Measurements from ENCODE around the gene RAPGEF6.

RAPGEF6 gene

DNA sequence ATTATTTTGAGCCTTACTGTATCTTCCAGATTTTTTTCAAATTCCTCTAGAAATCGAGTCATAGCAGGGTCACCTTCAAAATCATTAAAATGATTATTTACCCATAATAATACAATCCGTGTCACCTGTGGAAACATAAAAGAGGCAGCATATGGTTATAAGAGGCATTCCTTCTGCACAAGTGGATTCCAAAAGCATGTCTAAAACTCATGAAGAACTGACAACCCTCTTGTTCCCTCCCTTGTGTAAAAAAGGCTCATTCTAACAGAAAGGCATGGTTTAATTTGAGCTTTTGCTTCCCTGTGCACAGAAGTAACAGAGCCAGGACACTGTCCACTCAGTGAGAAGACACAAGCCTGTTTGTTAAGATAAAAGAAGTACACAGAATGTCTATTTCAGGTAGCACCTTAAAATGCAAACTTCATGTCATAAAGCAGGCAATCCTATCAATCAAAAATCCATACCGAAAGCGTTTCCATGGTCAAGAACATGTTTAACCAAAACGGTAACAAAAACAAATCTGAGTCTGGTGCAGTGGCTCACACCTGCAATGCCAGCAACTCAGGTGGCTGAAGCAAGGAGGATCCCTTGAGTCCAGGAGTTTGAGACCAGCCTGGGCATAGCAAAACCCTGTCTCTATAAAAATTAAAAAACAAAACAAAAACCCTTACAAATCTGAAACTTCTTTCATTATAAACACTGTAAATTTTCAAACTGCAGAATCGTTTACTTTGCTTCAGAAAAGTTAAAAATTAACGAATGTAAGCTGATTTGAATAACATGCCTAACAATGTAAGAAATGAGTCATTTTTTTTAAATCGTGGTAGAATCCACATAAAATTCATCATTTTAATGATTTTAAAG lies 139.3 kb downstream of the RAPGEF6 start:
- ATAC-seq, result no peak
- TF ChIP-seq OSR1 (CRISPR knock-in tag; IDR thresholded peaks at IDR 0.05), result no peak
- TF ChIP-seq ZFP3 (CRISPR knock-in tag; IDR thresholded peaks at IDR 0.05), result no peak
- no peak for TF ChIP-seq ZFP30 (CRISPR knock-in tag; IDR thresholded peaks at IDR 0.05)
- no peak for TF ChIP-seq ZNF70 (CRISPR knock-in tag; IDR thresholded peaks at IDR 0.05)
- TF ChIP-seq, protein P1, sequence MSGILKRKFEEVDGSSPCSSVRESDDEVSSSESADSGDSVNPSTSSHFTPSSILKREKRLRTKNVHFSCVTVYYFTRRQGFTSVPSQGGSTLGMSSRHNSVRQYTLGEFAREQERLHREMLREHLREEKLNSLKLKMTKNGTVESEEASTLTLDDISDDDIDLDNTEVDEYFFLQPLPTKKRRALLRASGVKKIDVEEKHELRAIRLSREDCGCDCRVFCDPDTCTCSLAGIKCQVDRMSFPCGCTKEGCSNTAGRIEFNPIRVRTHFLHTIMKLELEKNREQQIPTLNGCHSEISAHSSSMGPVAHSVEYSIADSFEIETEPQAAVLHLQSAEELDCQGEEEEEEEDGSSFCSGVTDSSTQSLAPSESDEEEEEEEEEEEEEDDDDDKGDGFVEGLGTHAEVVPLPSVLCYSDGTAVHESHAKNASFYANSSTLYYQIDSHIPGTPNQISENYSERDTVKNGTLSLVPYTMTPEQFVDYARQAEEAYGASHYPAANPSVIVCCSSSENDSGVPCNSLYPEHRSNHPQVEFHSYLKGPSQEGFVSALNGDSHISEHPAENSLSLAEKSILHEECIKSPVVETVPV (CRISPR knock-in tag; IDR thresholded peaks at IDR 0.05), result no peak
- TF ChIP-seq ARNTL (CRISPR knock-in tag; IDR thresholded peaks at IDR 0.05; ENCODE audit: borderline replicate concordance, low read depth), result no peak
- no peak for TF ChIP-seq PPARA (CRISPR knock-in tag; IDR thresholded peaks at IDR 0.05; ENCODE audit: borderline replicate concordance)
- no peak for TF ChIP-seq TCF4 (CRISPR knock-in tag; IDR thresholded peaks at IDR 0.05; ENCODE audit: borderline replicate concordance)
- no peak for TF ChIP-seq BACH2 (CRISPR knock-in tag; IDR thresholded peaks at IDR 0.05; ENCODE audit: borderline replicate concordance)
- no peak for TF ChIP-seq GLIS3 (CRISPR knock-in tag; IDR thresholded peaks at IDR 0.05)
- TF ChIP-seq ZNF565 (CRISPR knock-in tag; conservative IDR thresholded peaks at IDR 0.05; ENCODE audit: low read depth), result no peak
- TF ChIP-seq ZC3H10 (CRISPR knock-in tag; IDR thresholded peaks at IDR 0.05), result no peak
- TF ChIP-seq, protein P2, sequence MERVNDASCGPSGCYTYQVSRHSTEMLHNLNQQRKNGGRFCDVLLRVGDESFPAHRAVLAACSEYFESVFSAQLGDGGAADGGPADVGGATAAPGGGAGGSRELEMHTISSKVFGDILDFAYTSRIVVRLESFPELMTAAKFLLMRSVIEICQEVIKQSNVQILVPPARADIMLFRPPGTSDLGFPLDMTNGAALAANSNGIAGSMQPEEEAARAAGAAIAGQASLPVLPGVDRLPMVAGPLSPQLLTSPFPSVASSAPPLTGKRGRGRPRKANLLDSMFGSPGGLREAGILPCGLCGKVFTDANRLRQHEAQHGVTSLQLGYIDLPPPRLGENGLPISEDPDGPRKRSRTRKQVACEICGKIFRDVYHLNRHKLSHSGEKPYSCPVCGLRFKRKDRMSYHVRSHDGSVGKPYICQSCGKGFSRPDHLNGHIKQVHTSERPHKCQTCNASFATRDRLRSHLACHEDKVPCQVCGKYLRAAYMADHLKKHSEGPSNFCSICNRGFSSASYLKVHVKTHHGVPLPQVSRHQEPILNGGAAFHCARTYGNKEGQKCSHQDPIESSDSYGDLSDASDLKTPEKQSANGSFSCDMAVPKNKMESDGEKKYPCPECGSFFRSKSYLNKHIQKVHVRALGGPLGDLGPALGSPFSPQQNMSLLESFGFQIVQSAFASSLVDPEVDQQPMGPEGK (CRISPR knock-in tag; IDR thresholded peaks at IDR 0.05; ENCODE audit: borderline replicate concordance), result no peak
- TF ChIP-seq, protein P3, sequence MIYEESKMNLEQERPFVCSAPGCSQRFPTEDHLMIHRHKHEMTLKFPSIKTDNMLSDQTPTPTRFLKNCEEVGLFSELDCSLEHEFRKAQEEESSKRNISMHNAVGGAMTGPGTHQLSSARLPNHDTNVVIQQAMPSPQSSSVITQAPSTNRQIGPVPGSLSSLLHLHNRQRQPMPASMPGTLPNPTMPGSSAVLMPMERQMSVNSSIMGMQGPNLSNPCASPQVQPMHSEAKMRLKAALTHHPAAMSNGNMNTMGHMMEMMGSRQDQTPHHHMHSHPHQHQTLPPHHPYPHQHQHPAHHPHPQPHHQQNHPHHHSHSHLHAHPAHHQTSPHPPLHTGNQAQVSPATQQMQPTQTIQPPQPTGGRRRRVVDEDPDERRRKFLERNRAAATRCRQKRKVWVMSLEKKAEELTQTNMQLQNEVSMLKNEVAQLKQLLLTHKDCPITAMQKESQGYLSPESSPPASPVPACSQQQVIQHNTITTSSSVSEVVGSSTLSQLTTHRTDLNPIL (CRISPR knock-in tag; IDR thresholded peaks at IDR 0.05; ENCODE audit: low read depth), result no peak
- no peak for TF ChIP-seq CSDC2 (CRISPR knock-in tag; IDR thresholded peaks at IDR 0.05)
- no peak for TF ChIP-seq ZNF8 (CRISPR knock-in tag; IDR thresholded peaks at IDR 0.05)
- TF ChIP-seq ESRRG (CRISPR knock-in tag; IDR thresholded peaks at IDR 0.05), result no peak
- TF ChIP-seq SNAI2 (CRISPR knock-in tag; IDR thresholded peaks at IDR 0.05), result no peak
- no peak for TF ChIP-seq ISL1 (CRISPR knock-in tag; IDR thresholded peaks at IDR 0.05)
- TF ChIP-seq, protein P4, sequence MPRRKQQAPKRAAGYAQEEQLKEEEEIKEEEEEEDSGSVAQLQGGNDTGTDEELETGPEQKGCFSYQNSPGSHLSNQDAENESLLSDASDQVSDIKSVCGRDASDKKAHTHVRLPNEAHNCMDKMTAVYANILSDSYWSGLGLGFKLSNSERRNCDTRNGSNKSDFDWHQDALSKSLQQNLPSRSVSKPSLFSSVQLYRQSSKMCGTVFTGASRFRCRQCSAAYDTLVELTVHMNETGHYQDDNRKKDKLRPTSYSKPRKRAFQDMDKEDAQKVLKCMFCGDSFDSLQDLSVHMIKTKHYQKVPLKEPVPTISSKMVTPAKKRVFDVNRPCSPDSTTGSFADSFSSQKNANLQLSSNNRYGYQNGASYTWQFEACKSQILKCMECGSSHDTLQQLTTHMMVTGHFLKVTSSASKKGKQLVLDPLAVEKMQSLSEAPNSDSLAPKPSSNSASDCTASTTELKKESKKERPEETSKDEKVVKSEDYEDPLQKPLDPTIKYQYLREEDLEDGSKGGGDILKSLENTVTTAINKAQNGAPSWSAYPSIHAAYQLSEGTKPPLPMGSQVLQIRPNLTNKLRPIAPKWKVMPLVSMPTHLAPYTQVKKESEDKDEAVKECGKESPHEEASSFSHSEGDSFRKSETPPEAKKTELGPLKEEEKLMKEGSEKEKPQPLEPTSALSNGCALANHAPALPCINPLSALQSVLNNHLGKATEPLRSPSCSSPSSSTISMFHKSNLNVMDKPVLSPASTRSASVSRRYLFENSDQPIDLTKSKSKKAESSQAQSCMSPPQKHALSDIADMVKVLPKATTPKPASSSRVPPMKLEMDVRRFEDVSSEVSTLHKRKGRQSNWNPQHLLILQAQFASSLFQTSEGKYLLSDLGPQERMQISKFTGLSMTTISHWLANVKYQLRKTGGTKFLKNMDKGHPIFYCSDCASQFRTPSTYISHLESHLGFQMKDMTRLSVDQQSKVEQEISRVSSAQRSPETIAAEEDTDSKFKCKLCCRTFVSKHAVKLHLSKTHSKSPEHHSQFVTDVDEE (CRISPR knock-in tag; IDR thresholded peaks at IDR 0.05), result no peak

DNA sequence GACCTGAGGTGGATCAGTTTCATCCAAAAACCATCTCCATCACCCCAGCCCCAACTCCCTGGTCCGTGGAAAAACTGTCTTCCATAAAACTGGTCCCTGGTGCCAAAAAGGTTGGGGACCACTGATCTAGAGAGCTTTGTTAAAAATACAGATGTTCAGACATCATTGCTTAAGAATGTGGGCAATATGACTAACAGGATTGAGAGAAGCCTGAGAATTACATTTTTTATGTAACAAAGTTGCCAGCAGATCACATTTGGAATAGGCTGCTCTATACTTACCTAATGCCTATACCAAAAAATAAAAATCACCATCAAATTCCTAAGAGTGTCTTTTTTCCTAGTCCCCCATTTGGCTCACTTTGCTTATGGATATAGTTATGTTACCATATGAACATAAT lies 143.3 kb downstream of the RAPGEF6 start:
- ATAC-seq, result no peak
- TF ChIP-seq, protein P3 (CRISPR knock-in tag; IDR thresholded peaks at IDR 0.05; ENCODE audit: low read depth), result no peak
- TF ChIP-seq, protein P1 (CRISPR knock-in tag; IDR thresholded peaks at IDR 0.05), result no peak
- TF ChIP-seq ZFP3 (CRISPR knock-in tag; IDR thresholded peaks at IDR 0.05), result no peak
- TF ChIP-seq ZNF70 (CRISPR knock-in tag; IDR thresholded peaks at IDR 0.05), result no peak
- no peak for TF ChIP-seq ESRRG (CRISPR knock-in tag; IDR thresholded peaks at IDR 0.05)
- no peak for TF ChIP-seq RARB (CRISPR knock-in tag; IDR thresholded peaks at IDR 0.05)
- TF ChIP-seq CSDC2 (CRISPR knock-in tag; IDR thresholded peaks at IDR 0.05), result no peak
- no peak for TF ChIP-seq TCF4 (CRISPR knock-in tag; IDR thresholded peaks at IDR 0.05; ENCODE audit: borderline replicate concordance)
- no peak for TF ChIP-seq ARNTL (CRISPR knock-in tag; IDR thresholded peaks at IDR 0.05; ENCODE audit: borderline replicate concordance, low read depth)
- TF ChIP-seq BACH2 (CRISPR knock-in tag; IDR thresholded peaks at IDR 0.05; ENCODE audit: borderline replicate concordance), result no peak
- no peak for TF ChIP-seq PPARA (CRISPR knock-in tag; IDR thresholded peaks at IDR 0.05; ENCODE audit: borderline replicate concordance)
- TF ChIP-seq GLIS3 (CRISPR knock-in tag; IDR thresholded peaks at IDR 0.05), result no peak
- TF ChIP-seq OSR1 (CRISPR knock-in tag; IDR thresholded peaks at IDR 0.05), result no peak
- TF ChIP-seq SNAI2 (CRISPR knock-in tag; IDR thresholded peaks at IDR 0.05), result no peak
- TF ChIP-seq, protein P4 (CRISPR knock-in tag; IDR thresholded peaks at IDR 0.05), result no peak
- TF ChIP-seq ISL1 (CRISPR knock-in tag; IDR thresholded peaks at IDR 0.05), result no peak
- no peak for TF ChIP-seq TOX (CRISPR knock-in tag; IDR thresholded peaks at IDR 0.05; ENCODE audit: borderline replicate concordance)
- no peak for TF ChIP-seq ZNF8 (CRISPR knock-in tag; IDR thresholded peaks at IDR 0.05)
